HG03066 (cell line): ENCODE results near the gene PRKCB.
"Not testable (repeated sequence)": the region's sequence is repeated elsewhere in the genome, so short reads cannot be mapped to it uniquely, and the experiment has no call there.

Source experiments
- ATAC-seq: cut with Tn5 transposase; IDR thresholded peaks from one replicate; pipeline ENCODE4 v1.9.1; 2021; ENCODE audit warnings: low read depth; ENCODE audit not compliant: unreplicated experiment

PRKCB gene

GRCh38 chr16:23996258-23996955 lies 160.6 kb downstream of the PRKCB start:
- ATAC-seq: no peak

GRCh38 chr16:23998771-23999170 lies 163.0 kb downstream of the PRKCB start:
- ATAC-seq: no peak

- ATAC-seq: no peak
These were observed 163.9 kb downstream of the PRKCB start for GRCh38 chr16:23999663-24000062.

DNA sequence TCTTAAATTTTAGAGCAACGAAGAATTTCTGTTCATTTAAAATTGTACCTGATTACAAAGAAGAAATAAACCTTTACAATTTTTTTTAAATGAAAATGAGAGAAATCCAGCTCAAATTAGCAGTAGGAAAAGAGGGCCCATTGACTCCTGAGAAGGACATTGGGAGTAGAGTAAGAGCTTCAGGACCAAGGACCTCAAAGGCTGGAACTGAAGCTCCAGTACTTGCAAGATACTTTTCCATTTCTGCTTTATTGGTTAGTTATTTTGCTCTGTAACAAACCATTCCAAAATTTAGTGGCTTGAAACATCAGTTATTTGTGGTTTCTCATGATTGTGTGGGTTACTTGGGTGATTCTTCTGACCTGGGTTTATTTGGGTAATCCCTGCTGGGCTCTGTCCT lies 165.9 kb downstream of the PRKCB start:
- ATAC-seq: no peak

- ATAC-seq: no peak
These were observed 166.8 kb downstream of the PRKCB start for GRCh38 chr16:24002619-24003018.

- ATAC-seq: no peak
These were observed 169.8 kb downstream of the PRKCB start for GRCh38 chr16:24005577-24005976.

GRCh38 chr16:24007391-24007790 lies 171.6 kb downstream of the PRKCB start:
- no peak for ATAC-seq

DNA sequence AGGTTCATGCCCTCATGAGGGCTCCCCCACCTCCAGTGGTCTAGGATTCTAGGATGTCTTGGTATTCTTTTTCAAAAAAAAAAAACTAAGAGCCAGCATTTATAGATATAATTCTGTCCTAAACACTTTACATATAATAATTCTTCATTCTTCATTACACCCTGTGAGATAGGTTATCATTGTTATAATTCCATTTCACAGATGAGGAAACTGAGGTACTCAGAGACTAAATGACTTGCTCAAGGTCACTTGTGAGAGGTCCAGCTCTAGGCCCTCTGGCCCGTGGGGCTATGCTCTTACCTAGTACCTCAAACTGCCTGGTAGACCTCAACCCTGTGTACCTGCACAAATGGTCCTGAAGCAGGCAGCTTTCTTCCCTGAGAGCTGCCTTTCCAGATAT lies 172.2 kb downstream of the PRKCB start:
- ATAC-seq: no peak

DNA sequence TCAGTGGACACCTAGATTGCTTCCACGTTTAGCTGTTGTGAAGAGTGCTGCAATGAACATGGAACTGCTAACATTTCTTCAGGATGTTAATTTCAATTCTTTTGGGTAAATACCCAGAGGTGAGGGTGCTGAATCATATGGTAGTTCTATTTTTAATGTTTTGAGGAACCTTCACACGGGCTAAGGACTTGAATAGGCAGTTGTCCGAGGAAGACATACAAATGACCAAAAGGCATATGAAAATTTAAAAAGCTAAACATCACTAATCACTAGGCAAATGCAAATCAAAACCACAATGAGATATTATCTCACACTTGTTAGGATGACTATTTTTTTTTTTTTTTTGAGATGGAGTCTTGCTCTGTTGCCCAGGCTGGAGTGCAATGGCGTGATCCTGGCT lies 173.3 kb downstream of the PRKCB start:
- ATAC-seq: no peak

DNA sequence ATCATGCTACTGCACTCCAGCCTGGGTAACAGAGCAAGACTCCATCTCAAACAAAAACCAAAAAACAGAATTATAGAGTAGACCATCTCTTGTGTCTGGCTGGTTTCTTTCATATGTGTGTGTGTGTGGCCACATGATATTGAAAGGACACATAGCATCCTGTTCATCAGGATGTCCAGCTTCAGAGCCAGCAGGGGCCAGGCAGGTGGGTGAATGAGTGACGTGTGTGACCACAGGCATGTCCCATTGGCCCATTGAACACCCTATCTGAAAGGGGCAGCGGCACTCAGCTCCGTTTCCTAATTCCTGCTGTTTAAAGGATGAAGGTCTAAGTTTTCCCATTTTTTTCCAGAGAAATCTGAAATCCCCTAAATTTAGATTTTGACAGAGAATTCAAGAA lies 174.2 kb downstream of the PRKCB start:
- ATAC-seq: no peak

GRCh38 chr16:24010440-24011089 lies 174.8 kb downstream of the PRKCB start:
- ATAC-seq: no peak

DNA sequence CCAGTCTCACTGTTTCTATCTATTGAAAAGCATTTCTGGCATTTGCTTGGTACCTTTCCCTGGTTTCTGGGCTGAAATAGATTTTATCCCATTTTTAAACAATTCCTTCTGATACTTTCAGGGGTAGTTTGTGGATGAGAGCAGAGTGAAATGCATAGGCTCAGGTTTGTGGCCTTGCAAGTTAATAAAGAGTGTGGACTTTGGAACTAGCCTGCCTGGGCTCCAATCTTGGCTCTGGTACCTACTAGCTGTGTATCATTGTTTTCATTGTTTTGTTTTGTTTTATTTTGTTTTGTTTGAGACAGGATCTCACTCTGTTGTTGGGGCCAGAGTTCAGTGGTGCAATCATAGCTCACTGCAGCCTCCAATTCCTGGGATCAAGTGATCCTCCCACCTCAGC lies 175.5 kb downstream of the PRKCB start:
- ATAC-seq: no peak

DNA sequence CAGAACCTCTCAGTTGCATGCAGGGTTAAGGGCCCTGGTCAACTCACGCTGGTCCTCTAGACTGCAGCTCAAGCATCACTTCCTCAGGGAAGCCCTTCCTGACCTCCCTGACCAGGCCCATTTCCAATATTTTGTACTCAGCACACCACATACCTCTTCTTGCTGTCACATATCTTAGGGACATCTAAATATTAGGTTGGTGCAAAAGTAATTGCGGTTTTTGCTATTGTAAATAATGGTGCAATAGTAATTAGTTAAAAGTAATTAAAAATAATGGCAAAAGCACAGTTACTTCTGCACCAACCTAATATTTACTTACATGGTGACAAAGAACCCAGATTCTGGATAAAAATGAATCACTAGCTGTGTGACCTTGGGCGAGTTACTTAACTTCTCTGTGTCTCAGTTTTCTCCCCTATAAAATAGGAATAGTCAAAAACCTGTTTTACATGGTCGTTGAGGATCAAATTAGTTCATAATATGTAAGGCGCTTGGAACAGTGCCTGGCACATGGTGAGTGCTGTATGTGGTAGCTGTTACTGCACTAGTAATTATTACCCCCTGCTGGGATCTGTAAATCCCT lies 177.4 kb downstream of the PRKCB start:
- no peak for ATAC-seq

- ATAC-seq: peak; percentile 96
These were observed 178.3 kb downstream of the PRKCB start for GRCh38 chr16:24013864-24014645.

- ATAC-seq: not testable (repeated sequence)
These were observed 179.2 kb downstream of the PRKCB start for GRCh38 chr16:24014955-24015354.

GRCh38 chr16:24015923-24016322 lies 180.1 kb downstream of the PRKCB start:
- no peak for ATAC-seq

GRCh38 chr16:24018485-24018884 lies 182.7 kb downstream of the PRKCB start:
- ATAC-seq: no peak

DNA sequence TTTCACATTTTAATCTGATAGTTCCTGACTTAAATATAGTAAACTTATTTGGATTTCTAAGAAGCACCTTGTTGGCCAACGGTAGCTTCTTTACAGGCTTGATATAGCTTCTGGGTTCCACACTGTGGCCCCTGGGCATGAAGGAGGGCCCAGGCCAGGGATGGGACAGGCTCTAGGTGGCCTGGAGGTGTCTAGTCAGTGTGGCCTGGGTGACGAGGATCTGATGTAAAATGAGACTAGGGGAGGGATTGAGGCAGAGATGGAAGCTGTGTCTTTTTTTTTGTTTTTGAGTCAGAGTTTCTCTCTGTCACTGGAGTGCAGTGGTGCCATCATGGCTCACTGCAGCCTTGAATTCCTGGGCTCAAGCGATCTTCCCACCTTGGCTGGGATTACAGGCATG lies 187.0 kb downstream of the PRKCB start:
- no peak for ATAC-seq

DNA sequence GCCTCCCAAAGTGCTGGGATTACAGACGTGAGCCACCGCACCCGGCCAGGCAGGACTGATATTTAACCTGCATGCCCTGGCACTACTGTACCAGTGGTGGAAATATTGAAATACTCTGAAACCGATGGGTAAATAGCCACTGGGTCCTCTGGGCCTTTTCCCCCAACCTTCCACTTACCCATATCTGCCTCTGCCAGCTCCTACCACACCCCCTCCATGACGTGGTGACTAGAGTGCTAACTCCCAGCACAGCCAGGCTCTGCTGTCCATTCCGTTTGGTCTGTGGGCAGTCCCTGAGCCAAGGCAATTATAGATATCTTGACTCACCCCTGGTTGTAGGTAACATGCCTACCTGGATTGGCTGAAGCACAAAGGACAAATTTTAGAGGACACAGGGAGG lies 187.8 kb downstream of the PRKCB start:
- no peak for ATAC-seq

DNA sequence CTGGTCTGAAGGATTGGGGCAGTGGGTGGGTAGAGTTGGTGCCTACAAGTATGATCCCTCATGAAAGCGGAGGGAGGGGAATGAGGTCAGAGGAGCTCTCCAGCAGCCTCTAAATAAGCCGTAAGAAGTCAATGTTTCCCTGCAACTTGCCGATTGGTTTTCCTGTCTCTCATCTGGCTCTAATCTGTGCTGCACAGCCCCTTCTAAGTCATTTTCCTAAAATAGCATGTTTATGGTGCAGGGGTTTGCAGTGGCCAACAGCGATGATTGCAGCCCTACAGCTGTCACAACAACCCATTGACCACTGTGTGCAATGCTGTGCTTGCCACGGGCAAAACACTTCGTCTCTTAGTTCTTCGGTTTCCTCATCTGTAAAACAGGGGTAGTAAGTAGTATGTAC lies 189.2 kb downstream of the PRKCB start:
- ATAC-seq: no peak

DNA sequence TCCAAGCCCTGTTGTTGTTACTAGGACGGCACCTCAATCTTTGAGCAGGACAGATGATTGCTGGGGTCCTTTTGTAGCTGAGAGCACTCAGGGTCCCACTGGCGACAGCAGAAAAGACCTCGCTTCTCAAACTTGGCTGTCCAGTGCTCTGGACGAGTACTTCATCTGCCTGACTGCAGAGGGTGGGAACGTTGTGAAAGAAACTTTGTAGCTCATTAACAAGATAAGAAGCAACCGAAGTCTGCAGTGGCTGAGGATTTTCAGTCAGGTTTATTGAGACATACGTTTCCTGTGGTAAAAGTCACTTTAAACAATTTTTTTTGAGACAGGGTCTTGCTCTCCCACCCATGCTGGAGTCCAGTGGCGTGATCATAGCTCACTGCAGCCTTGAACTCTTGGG lies 191.7 kb downstream of the PRKCB start:
- no peak for ATAC-seq
